WI38 (cell line): ENCODE data around the gene BATF.

ENCODE experiments used
- H3K4me3 ChIP-seq: 2 replicates; pipeline ENCODE4 v1.5.1; 2011; ENCODE audit warnings: low read depth, mild to moderate bottlenecking, control low read depth, low read length
- CTCF ChIP-seq: IDR thresholded peaks from 2 replicates; pipeline ENCODE4 v1.5.1; 2012; ENCODE audit warnings: low read depth, mild to moderate bottlenecking, control low read depth, low read length

BATF gene

GRCh38 chr14:75545907-75546306 is 23.6 kb downstream of the BATF start:
- no peak for TF ChIP-seq CTCF
- no peak overlapping the region for H3K4me3 ChIP-seq

DNA sequence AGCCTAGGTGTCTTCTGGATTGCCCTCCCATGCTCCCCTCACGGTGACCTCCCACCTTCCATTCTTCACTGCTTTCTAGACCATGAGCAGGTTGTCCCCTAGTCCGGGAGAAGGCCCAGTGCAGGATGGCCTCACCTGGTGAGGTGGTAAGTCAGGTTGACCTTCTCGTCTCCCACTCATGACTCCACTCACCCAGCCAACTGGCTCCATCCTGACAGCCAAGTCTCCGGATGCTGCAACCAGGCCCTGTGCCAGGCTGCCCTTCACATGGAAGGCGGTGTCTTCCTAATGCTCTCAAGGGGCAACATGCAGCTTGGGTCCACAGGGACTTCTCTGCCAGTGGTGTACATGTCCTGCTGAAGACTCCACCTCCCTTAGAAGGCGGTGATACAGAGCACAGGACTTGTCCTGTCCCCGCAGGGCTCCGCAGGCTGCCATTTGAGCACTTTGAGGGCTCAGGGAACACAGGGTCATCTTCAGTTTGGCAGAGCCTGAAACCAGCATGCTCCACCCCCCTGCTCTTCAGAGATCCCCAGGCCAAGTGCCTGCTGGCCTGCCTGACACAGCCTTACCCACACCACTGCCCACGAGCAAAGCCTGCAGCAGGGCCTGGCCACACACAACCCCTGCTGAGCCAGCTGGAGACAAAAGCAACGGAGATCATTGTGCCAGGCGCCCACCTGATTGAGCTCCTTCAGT is 25.4 kb downstream of the BATF start:
- TF ChIP-seq CTCF: no peak
- H3K4me3 ChIP-seq: no peak overlapping the region

- no peak for TF ChIP-seq CTCF
- H3K4me3 ChIP-seq: no peak overlapping the region
Observed at GRCh38 chr14:75548544-75548943, 26.3 kb downstream of the BATF start.

GRCh38 chr14:75549169-75549568 is 26.9 kb downstream of the BATF start:
- no peak for TF ChIP-seq CTCF
- no peak overlapping the region for H3K4me3 ChIP-seq

DNA sequence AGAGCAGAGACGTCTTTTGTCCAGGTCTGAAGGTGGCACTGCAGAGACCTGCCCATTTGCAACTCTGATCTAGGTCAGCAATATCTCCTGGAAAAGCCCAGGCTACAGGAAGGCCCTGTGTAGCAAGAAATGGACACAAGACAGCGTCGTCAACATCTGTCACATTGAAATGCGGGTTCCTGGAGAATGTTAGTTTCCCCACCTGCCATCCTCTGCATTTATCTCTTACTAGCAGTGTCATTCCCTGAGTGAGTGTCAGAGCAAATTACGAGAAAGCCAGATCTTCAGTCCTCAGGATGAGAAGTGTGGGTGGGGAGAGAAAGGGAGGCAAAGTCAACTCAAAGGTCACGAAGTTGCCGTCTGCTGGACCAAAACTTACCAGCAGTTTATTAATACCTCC is 28.8 kb downstream of the BATF start:
- TF ChIP-seq CTCF: no peak
- H3K4me3 ChIP-seq: no peak overlapping the region

GRCh38 chr14:75553157-75553556 is 30.9 kb downstream of the BATF start:
- H3K4me3 ChIP-seq: no peak overlapping the region
- TF ChIP-seq CTCF: no peak

GRCh38 chr14:75553761-75554364 is 31.6 kb downstream of the BATF start:
- no peak for TF ChIP-seq CTCF
- H3K4me3 ChIP-seq: no peak overlapping the region
